ENCODE data around the gene EIF2A. TPM values are rescaled to one million over a fixed set of nuclear protein-coding genes. Genes with fewer than 3 reads are reported as not detected.
"Not testable (repeated sequence)": the region's sequence is repeated elsewhere in the genome, so short reads cannot be mapped to it uniquely, and the experiment has no call there.

EIF2A gene
- total RNA-seq, 2 donors from 2014 or later = 71.9 to 141 TPM

GRCh38 chr3:150620002-150620689 is 73.6 kb downstream of the EIF2A start:
- Histone ChIP-seq H3K27ac (no peak overlapping the region), H3K9me3 (no peaks in the 10 kb centered on the region), H3K4me3 (no peak overlapping the region), H3K36me3 (no peaks in the 10 kb centered on the region), H3K27me3 (replicated peaks; ENCODE audit: insufficient read depth) (no peaks in the 10 kb centered on the region), H3K4me1 (replicated peaks) (no peaks in the 10 kb centered on the region)
- TF ChIP-seq CTCF (IDR thresholded peaks at IDR 0.05) (no peak), POLR2A (IDR thresholded peaks at IDR 0.05) (no peak), POLR2AphosphoS5 (IDR thresholded peaks at IDR 0.05) (no peak)
- 72% methylated on average over 7 of the region's 7 CpGs for WGBS
- DNase-seq (ENCODE audit: low spot score) = no peak
- intact Hi-C loops (cut with DNase I) = no loop called here

GRCh38 chr3:150622955-150623354 is 76.4 kb downstream of the EIF2A start:
- H3K27ac ChIP-seq; H3K4me3 ChIP-seq; H3K36me3 ChIP-seq; intact Hi-C loops (cut with DNase I); H3K9me3 ChIP-seq; H3K4me1 ChIP-seq (replicated peaks); H3K27me3 ChIP-seq (replicated peaks; ENCODE audit: insufficient read depth); DNase-seq (ENCODE audit: low spot score): not testable (repeated sequence)

- intact Hi-C loops (cut with DNase I) = no loop called here
- TF ChIP-seq POLR2A (IDR thresholded peaks at IDR 0.05) = no peak
- TF ChIP-seq CTCF (IDR thresholded peaks at IDR 0.05) = no peak
- TF ChIP-seq POLR2AphosphoS5 (IDR thresholded peaks at IDR 0.05) = no peak
Observed at GRCh38 chr3:150623945-150624344, 77.4 kb downstream of the EIF2A start.

GRCh38 chr3:150626148-150626930 is 79.8 kb downstream of the EIF2A start:
- H3K9me3 ChIP-seq = no peaks in the 10 kb centered on the region
- H3K27me3 ChIP-seq (replicated peaks; ENCODE audit: insufficient read depth) = no peaks in the 10 kb centered on the region
- WGBS = 90% methylated on average over 2 of the region's 2 CpGs
- peaks cover 0 to 7% of the 10 kb centered on the region in 2 donors for H3K36me3 ChIP-seq
- no peak overlapping the region for H3K4me3 ChIP-seq
- no peak overlapping the region for H3K27ac ChIP-seq
- intact Hi-C loops (cut with DNase I) = no loop called here
- TF ChIP-seq POLR2A (IDR thresholded peaks at IDR 0.05) = no peak
- H3K4me1 ChIP-seq (replicated peaks) = no peaks in the 10 kb centered on the region
- no peak for DNase-seq (ENCODE audit: low spot score)

More at GRCh38 chr3:150623945-150624344, 77.4 kb downstream of the EIF2A start:
- Histone ChIP-seq H3K27ac (no peak overlapping the region), H3K36me3 (peaks cover 0 to 7% of the 10 kb centered on the region in 2 donors), H3K4me3 (no peak overlapping the region), H3K4me1 (replicated peaks) (no peaks in the 10 kb centered on the region), H3K27me3 (replicated peaks; ENCODE audit: insufficient read depth) (no peaks in the 10 kb centered on the region), H3K9me3 (no peaks in the 10 kb centered on the region)
- 84% methylated on average over 1 of the region's 1 CpG for WGBS
- DNase-seq (ENCODE audit: low spot score) = no peak

GRCh38 chr3:150627557-150627956 is 81.0 kb downstream of the EIF2A start:
- 55% methylated on average over 2 of the region's 2 CpGs for WGBS
- no peak for DNase-seq (ENCODE audit: low spot score)
- no peaks in the 10 kb centered on the region for H3K9me3 ChIP-seq
- no peak overlapping the region for H3K27ac ChIP-seq
- no peak for TF ChIP-seq POLR2AphosphoS5 (IDR thresholded peaks at IDR 0.05)
- peaks cover 0 to 7% of the 10 kb centered on the region in 2 donors for H3K36me3 ChIP-seq
- H3K27me3 ChIP-seq (replicated peaks; ENCODE audit: insufficient read depth) = no peaks in the 10 kb centered on the region
- no peaks in the 10 kb centered on the region for H3K4me1 ChIP-seq (replicated peaks)
- intact Hi-C loops (cut with DNase I) = no loop called here
- no peak overlapping the region for H3K4me3 ChIP-seq

GRCh38 chr3:150631515-150632221 is 85.1 kb downstream of the EIF2A start:
- H3K9me3 ChIP-seq = no peaks in the 10 kb centered on the region
- no peaks in the 10 kb centered on the region for H3K4me1 ChIP-seq (replicated peaks)
- intact Hi-C loops (cut with DNase I) = no loop called here
- H3K4me3 ChIP-seq = no peak overlapping the region
- no peaks in the 10 kb centered on the region for H3K36me3 ChIP-seq
- 89% methylated on average over 7 of the region's 7 CpGs for WGBS
- H3K27ac ChIP-seq = no peak overlapping the region
- H3K27me3 ChIP-seq (replicated peaks; ENCODE audit: insufficient read depth) = no peaks in the 10 kb centered on the region
- DNase-seq (ENCODE audit: low spot score) = no peak
- TF ChIP-seq CTCF (IDR thresholded peaks at IDR 0.05) (no peak), POLR2A (IDR thresholded peaks at IDR 0.05) (no peak), POLR2AphosphoS5 (IDR thresholded peaks at IDR 0.05) (no peak)
